HG03460 (cell line): ENCODE results near the gene PLSCR2.
"Not testable (repeated sequence)": the region's sequence is repeated elsewhere in the genome, so short reads cannot be mapped to it uniquely, and the experiment has no call there.

ENCODE experiments used
- ATAC-seq: cut with Tn5 transposase; IDR thresholded peaks from one replicate; pipeline ENCODE4 v1.9.1; 2021; ENCODE audit not compliant: unreplicated experiment

PLSCR2 gene

GRCh38 chr3:146421819-146422759, 47.3 kb downstream of the PLSCR2 start:
- ATAC-seq, result no peak

GRCh38 chr3:146416366-146416765, 53.0 kb downstream of the PLSCR2 start:
- ATAC-seq, result no peak

- no peak for ATAC-seq
These were observed 55.4 kb downstream of the PLSCR2 start for GRCh38 chr3:146414010-146414409.

GRCh38 chr3:146412711-146413110, 56.6 kb downstream of the PLSCR2 start:
- ATAC-seq, result not testable (repeated sequence)

GRCh38 chr3:146407956-146408355, 61.4 kb downstream of the PLSCR2 start:
- no peak for ATAC-seq

GRCh38 chr3:146404436-146404835, 64.9 kb downstream of the PLSCR2 start:
- ATAC-seq, result no peak

GRCh38 chr3:146403792-146404191, 65.6 kb downstream of the PLSCR2 start:
- ATAC-seq, result no peak

- no peak for ATAC-seq
These were observed 72.6 kb downstream of the PLSCR2 start for GRCh38 chr3:146396792-146397191.

- ATAC-seq, result no peak
These were observed 74.2 kb downstream of the PLSCR2 start for GRCh38 chr3:146395164-146395563.

GRCh38 chr3:146390957-146391356, 78.4 kb downstream of the PLSCR2 start:
- ATAC-seq, result no peak

- no peak for ATAC-seq
These were observed 79.2 kb downstream of the PLSCR2 start for GRCh38 chr3:146390006-146390772.

GRCh38 chr3:146387566-146387965, 81.8 kb downstream of the PLSCR2 start:
- ATAC-seq, result no peak

GRCh38 chr3:146386936-146387335, 82.4 kb downstream of the PLSCR2 start:
- no peak for ATAC-seq

GRCh38 chr3:146384786-146385185, 84.6 kb downstream of the PLSCR2 start:
- no peak for ATAC-seq
